MCF 10A (cell line): Measurements from ENCODE around the gene UTP3. TPM values are rescaled to one million over a fixed set of nuclear protein-coding genes. Genes with fewer than 3 reads are reported as not detected.
"Not testable (repeated sequence)": the region's sequence is repeated elsewhere in the genome, so short reads cannot be mapped to it uniquely, and the experiment has no call there.

Experiments
- BruUV-seq: library from RNA; stranded (reverse); fragments of 400-500 nt; replicated peaks from 2 replicates; lab custom pipeline; 2021; lab: Mats Ljungman, UMichigan
- CTCF ChIA-PET: fragments of 300-600 bp; sonication (Branson Sonifier 250); formaldehyde crosslinking; extraction: SDS; loops from one replicate; lab custom pipeline; 2021; ENCODE audit warnings: antibody characterized with exemption, inconsistent platforms; lab: Yijun Ruan, JAX
- POLR2A ChIA-PET: fragments of 300-600, 350-650 bp; sonication (Branson Sonifier 250); formaldehyde crosslinking; extraction: SDS; loops from one replicate; lab custom pipeline; 2020; ENCODE audit warnings: antibody characterized with exemption, inconsistent platforms; lab: Yijun Ruan, JAX
- DNase-seq: peaks from one replicate; pipeline ENCODE4 v3.0.0-alpha.2; 2018; ENCODE audit not compliant: unreplicated experiment
- H3K27ac Mint-ChIP-seq: one replicate; pipeline ENCODE4 v1.8.0; 2022; ENCODE audit warnings: mild to moderate bottlenecking, low read depth, mixed read lengths; ENCODE audit not compliant: unreplicated experiment
- H3K27me3 Mint-ChIP-seq: one replicate; pipeline ENCODE4 v1.8.0; 2022; ENCODE audit warnings: mixed read lengths; ENCODE audit not compliant: insufficient read depth, unreplicated experiment
- H3K36me3 Mint-ChIP-seq: one replicate; pipeline ENCODE4 v1.8.0; 2022; ENCODE audit warnings: mild to moderate bottlenecking, moderate library complexity, mixed read lengths; ENCODE audit not compliant: insufficient read depth, unreplicated experiment
- H3K4me1 Mint-ChIP-seq: one replicate; pipeline ENCODE4 v1.8.0; 2022; ENCODE audit warnings: mixed read lengths; ENCODE audit not compliant: insufficient read depth, unreplicated experiment
- H3K4me3 Mint-ChIP-seq: one replicate; pipeline ENCODE4 v1.8.0; 2022; ENCODE audit warnings: mild to moderate bottlenecking, moderate library complexity, mixed read lengths; ENCODE audit not compliant: unreplicated experiment
- H3K9me3 Mint-ChIP-seq: one replicate; pipeline ENCODE4 v1.8.0; 2022; ENCODE audit warnings: mixed read lengths; ENCODE audit not compliant: unreplicated experiment
- CTCF ChIP-seq: fragments of 200-600 bp; IDR thresholded peaks from one replicate; pipeline ENCODE4 v1.8.0; 2022; ENCODE audit warnings: antibody characterized with exemption, mild to moderate bottlenecking; ENCODE audit not compliant: unreplicated experiment
- intact Hi-C: fragments of 100-400 bp; cut with micrococcal nuclease; formaldehyde crosslinking; loops from 2 replicates; pipeline ENCODE4 v1.14.1; 2022
- total RNA-seq: library from RNA; stranded (reverse); gene quantifications from 2 replicates; pipeline ENCODE4 v1.2.3, GENCODE V29; 2022

The UTP3 gene
- total RNA-seq, 1 experiment from 2014 or later, result 45.4 TPM

- peaks cover 23% of the 10 kb centered on the region for H3K27me3 Mint-ChIP-seq
- H3K36me3 Mint-ChIP-seq, result no peaks in the 10 kb centered on the region
- POLR2A ChIA-PET, result no interaction called here
- no peaks in the 10 kb centered on the region for H3K9me3 Mint-ChIP-seq
- DNase-seq, result no peak
- H3K4me3 Mint-ChIP-seq, result no peak overlapping the region
- BruUV-seq, result no TSS peak
- H3K27ac Mint-ChIP-seq, result no peak overlapping the region
- CTCF ChIA-PET, result interaction anchor here (0.5 to 1.6 kb wide), 5 partner anchors 8 to 232 kb away, joined by 3 to 17 read pairs (median 3); no protein-coding TSS in a partner anchor
- intact Hi-C loops, result no loop called here
- TF ChIP-seq CTCF, result no peak
- no peaks in the 10 kb centered on the region for H3K4me1 Mint-ChIP-seq
Measured at GRCh38 chr4:70660106-70660505, 28.2 kb upstream of the UTP3 start.

- H3K4me1 Mint-ChIP-seq, H3K27ac Mint-ChIP-seq, H3K9me3 Mint-ChIP-seq, H3K4me3 Mint-ChIP-seq, H3K36me3 Mint-ChIP-seq, DNase-seq, POLR2A ChIA-PET, BruUV-seq, intact Hi-C loops: not testable (repeated sequence)
- H3K27me3 Mint-ChIP-seq, result peaks cover 22% of the 10 kb centered on the region
- CTCF ChIA-PET, result interaction anchor here (0.6 to 1.6 kb wide), 2 partner anchors 9 to 49 kb away, joined by 3 to 17 read pairs; no protein-coding TSS in a partner anchor
Measured at GRCh38 chr4:70661309-70661922, 26.9 kb upstream of the UTP3 start.

- POLR2A ChIA-PET, result interaction anchor here (1.0 to 1.7 kb wide), 3 partner anchors 12 to 29 kb away, joined by 3 to 4 read pairs (median 3); no protein-coding TSS in a partner anchor
- peak; percentile 5 for DNase-seq
- BruUV-seq, result no TSS peak
- TF ChIP-seq CTCF, result no peak
- H3K36me3 Mint-ChIP-seq, result no peaks in the 10 kb centered on the region
- H3K9me3 Mint-ChIP-seq, result no peaks in the 10 kb centered on the region
- no peak within 1 kb of the TSS for H3K27ac Mint-ChIP-seq
- CTCF ChIA-PET, result interaction anchor here (2.4 kb wide), 1 partner anchor 14 kb away, joined by 8 read pairs; no protein-coding TSS in a partner anchor
- no peaks in the 10 kb centered on the region for H3K4me1 Mint-ChIP-seq
- intact Hi-C loops, result no loop called here
- H3K4me3 Mint-ChIP-seq, result no peak within 1 kb of the TSS
- peaks cover 12% of the 10 kb centered on the region for H3K27me3 Mint-ChIP-seq
Measured at GRCh38 chr4:70666369-70666768, 22.0 kb upstream of the UTP3 start, which contains the start of gene JCHAIN. JCHAIN (minus strand) TSS chr4:70666508; CDS start chr4:70666490, 18 bp downstream.

GRCh38 chr4:70667740-70668535, 20.4 kb upstream of the UTP3 start:
- Mint-ChIP-seq H3K4me1 (no peaks in the 10 kb centered on the region), H3K4me3 (no peak overlapping the region), H3K36me3 (no peaks in the 10 kb centered on the region), H3K27me3 (peaks cover 12% of the 10 kb centered on the region), H3K27ac (no peak overlapping the region), H3K9me3 (no peaks in the 10 kb centered on the region)
- DNase-seq, result peak; percentile 19
- intact Hi-C loops, result no loop called here
- ChIA-PET POLR2A (interaction anchor here (0.6 kb wide), 2 partner anchors 16 to 786 kb away, joined by 3 read pairs; no protein-coding TSS in a partner anchor), CTCF (interaction anchor here (0.6 to 1.1 kb wide), 5 partner anchors 12 to 341 kb away, joined by 3 to 5 read pairs (median 4); no protein-coding TSS in a partner anchor)
- BruUV-seq, result no TSS peak
- no peak for TF ChIP-seq CTCF
